Activated naive CD4-positive, alpha-beta T cell treated with anti-CD3 and anti-CD28 coated beads, Interleukin-2, amount 10 ng/mL, durations not matched to agents 7 days and 5 days (primary cell): ENCODE data around the gene GKN1.
"Not testable (repeated sequence)": the region's sequence is repeated elsewhere in the genome, so short reads cannot be mapped to it uniquely, and the experiment has no call there.

Source experiments
- CTCF ChIA-PET: fragments of 350-600 bp; sonication (Branson Sonifier 250); formaldehyde crosslinking; loops from one replicate; lab custom pipeline; 2021; ENCODE audit warnings: antibody characterized with exemption; lab: Charles Lee
- DNase-seq: peaks from one replicate; pipeline ENCODE4 v3.0.0-alpha.2; 2020
- H3K27ac Mint-ChIP-seq: one replicate; pipeline ENCODE4 v1.8.0; 2021; ENCODE audit warnings: mild to moderate bottlenecking, moderate library complexity, mixed read lengths
- H3K27me3 Mint-ChIP-seq: one replicate; pipeline ENCODE4 v1.8.0; 2021; ENCODE audit warnings: mild to moderate bottlenecking, mixed read lengths
- H3K36me3 Mint-ChIP-seq: one replicate; pipeline ENCODE4 v1.8.0; 2021; ENCODE audit warnings: mixed read lengths
- H3K4me1 Mint-ChIP-seq: one replicate; pipeline ENCODE4 v1.8.0; 2021; ENCODE audit warnings: mixed read lengths
- H3K4me3 Mint-ChIP-seq: one replicate; pipeline ENCODE4 v1.8.0; 2021; ENCODE audit warnings: mild to moderate bottlenecking, moderate library complexity, mixed read lengths
- H3K9me3 Mint-ChIP-seq: one replicate; pipeline ENCODE4 v1.8.0; 2021; ENCODE audit warnings: mixed read lengths

The GKN1 gene

DNA sequence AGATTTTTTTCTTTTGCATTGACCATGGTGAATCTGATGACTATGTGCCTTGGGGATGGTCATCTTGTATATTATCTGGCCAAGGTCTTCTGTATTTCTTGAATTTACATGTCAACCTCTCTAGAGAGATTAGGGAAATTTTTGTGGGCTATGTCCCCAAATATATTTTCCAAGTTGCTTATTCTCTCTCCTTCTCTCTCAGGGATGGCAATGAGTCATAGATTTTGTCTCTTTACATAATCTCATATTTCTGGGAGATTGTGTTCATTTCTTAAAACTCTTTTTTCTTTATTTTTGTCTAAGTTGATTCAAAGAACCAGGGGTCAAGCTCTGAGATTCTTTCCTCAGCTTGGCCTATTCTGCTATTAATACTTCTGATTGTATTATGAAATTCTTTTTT is 31.6 kb upstream of the GKN1 start:
- no peak for DNase-seq
- Mint-ChIP-seq H3K27ac (no peak overlapping the region), H3K4me1 (no peaks in the 10 kb centered on the region), H3K9me3 (no peaks in the 10 kb centered on the region), H3K36me3 (no peaks in the 10 kb centered on the region), H3K27me3 (peaks cover 41% of the 10 kb centered on the region), H3K4me3 (no peak overlapping the region)
- CTCF ChIA-PET: interaction anchor here (0.7 to 4.2 kb wide), 22 partner anchors 8 to 479 kb away, joined by 3 to 31 read pairs (median 4); no protein-coding TSS in a partner anchor

DNA sequence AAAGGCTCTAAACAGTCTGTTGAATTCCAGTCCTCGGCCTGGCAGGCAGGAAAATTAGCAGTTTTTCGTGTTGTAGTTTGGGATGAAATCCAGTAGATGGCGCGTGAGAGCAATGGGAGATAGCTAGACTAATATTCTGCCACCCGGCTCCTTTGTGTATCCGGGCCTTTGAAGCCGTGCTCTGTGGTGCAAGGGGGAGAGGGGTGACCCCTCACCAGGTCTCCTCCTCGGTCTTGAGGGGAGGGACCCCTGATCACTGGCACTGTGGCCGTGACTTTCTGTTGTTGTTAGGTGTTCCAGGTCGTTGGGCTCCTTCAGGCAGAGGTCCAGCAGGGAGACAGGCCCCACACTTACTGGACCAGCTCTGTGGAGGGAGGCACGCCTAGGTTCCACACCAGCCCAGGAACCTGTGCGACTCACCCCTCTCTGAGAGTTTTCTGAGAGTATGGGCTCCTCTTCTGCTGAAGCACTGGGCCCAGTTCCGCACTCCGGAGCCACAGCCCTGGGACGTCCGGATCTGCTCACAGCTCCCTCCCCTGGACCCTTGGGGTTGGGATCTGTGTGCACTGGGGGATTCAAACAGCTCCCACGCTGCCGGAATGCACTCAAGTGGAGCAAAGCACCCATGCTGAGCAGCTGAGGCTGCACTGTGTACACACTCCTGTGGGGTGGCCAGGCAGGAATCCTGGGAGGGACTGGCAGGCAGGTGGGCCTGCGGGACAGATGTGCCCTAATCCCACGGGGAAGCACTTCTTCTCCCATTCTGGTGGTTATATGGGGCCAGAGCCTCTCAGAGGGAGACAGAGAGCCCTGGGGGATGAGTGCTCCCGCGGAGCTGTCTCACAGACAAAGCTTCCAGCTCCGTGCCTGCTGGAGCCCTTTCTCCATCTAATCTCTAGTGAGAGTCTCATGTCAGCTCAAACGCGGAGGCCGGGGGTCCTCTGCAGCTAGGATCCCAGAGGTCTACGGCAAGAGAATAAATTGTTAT is 30.6 kb upstream of the GKN1 start:
- DNase-seq: peak; percentile 59
- Mint-ChIP-seq H3K27ac (no peak overlapping the region), H3K9me3 (no peaks in the 10 kb centered on the region), H3K27me3 (peaks cover 45% of the 10 kb centered on the region), H3K4me1 (no peaks in the 10 kb centered on the region), H3K4me3 (no peak overlapping the region), H3K36me3 (no peaks in the 10 kb centered on the region)
- CTCF ChIA-PET: interaction anchor here (0.7 to 4.2 kb wide), 24 partner anchors 9 to 480 kb away, joined by 3 to 31 read pairs (median 4); no protein-coding TSS in a partner anchor

DNA sequence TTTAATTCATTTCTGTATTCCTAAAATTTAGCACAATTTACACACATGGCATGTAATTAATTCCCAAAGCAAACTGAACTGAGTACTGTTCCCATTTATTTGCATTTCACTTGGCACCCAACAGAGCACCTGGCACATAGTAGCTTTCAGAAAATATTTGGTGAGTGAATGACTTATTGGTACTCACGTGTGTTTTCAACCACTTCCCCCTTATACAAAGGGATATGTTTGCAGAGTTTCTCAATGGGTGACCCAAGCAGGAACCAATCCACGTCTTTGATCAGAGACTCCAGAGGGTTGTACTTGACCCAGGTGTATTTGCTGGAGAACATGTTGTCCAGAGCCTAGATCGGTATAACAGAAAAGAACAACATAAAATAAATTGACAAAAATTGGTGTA is 28.3 kb upstream of the GKN1 start:
- H3K4me1 Mint-ChIP-seq: no peaks in the 10 kb centered on the region
- H3K9me3 Mint-ChIP-seq: no peaks in the 10 kb centered on the region
- peaks cover 32% of the 10 kb centered on the region for H3K27me3 Mint-ChIP-seq
- no peak overlapping the region for H3K4me3 Mint-ChIP-seq
- CTCF ChIA-PET: no interaction called here
- H3K27ac Mint-ChIP-seq: no peak overlapping the region
- H3K36me3 Mint-ChIP-seq: no peaks in the 10 kb centered on the region
- DNase-seq: no peak

DNA sequence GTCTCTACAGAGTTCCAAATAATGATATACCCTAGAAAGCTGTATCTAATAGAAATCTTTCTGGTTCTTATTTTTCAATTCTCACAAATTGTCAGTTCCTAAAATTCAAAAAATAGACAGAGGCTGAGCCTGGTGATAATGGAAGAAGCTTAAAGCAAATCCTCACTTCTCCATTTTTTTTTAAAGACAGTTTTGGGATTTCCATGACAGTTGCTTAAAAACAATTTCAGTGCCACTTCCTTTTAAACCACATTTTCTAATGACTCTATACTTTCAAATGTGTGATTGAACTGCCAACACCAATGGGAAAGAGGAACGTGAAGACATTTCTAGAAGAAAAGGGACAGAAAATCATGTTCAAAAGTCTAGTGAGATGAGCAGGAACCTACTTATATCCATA is 25.7 kb upstream of the GKN1 start:
- DNase-seq: no peak
- Mint-ChIP-seq H3K27me3 (peaks cover 14% of the 10 kb centered on the region), H3K4me3 (no peak overlapping the region), H3K27ac (no peak overlapping the region), H3K36me3 (no peaks in the 10 kb centered on the region), H3K4me1 (no peaks in the 10 kb centered on the region), H3K9me3 (no peaks in the 10 kb centered on the region)
- CTCF ChIA-PET: no interaction called here

DNA sequence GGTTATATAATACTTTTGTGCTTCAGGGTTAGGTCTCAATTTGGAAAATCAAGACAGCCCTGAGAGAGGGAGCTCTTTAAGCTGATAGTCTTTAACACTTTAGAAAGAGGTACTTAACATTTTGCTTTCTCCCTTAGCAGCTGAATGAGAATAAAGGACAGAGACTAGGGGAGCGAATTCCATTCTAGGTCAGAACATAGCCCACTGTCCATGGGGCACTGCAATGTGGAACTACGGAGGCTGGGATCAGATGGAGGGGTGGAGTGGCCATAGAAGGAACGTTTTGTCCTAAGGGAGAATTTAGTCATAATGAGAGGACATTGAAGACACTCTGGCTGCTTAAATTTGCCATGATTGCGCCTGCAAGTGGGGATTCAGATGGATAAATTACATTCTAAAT is 22.5 kb upstream of the GKN1 start:
- no peak overlapping the region for H3K4me3 Mint-ChIP-seq
- CTCF ChIA-PET: interaction anchor here (0.7 kb wide), 1 partner anchor 34 kb away, joined by 3 read pairs; no protein-coding TSS in a partner anchor
- H3K4me1 Mint-ChIP-seq: no peaks in the 10 kb centered on the region
- peaks cover 3% of the 10 kb centered on the region for H3K9me3 Mint-ChIP-seq
- H3K27me3 Mint-ChIP-seq: peaks cover 8% of the 10 kb centered on the region
- no peak for DNase-seq
- H3K27ac Mint-ChIP-seq: no peak overlapping the region
- no peaks in the 10 kb centered on the region for H3K36me3 Mint-ChIP-seq

DNA sequence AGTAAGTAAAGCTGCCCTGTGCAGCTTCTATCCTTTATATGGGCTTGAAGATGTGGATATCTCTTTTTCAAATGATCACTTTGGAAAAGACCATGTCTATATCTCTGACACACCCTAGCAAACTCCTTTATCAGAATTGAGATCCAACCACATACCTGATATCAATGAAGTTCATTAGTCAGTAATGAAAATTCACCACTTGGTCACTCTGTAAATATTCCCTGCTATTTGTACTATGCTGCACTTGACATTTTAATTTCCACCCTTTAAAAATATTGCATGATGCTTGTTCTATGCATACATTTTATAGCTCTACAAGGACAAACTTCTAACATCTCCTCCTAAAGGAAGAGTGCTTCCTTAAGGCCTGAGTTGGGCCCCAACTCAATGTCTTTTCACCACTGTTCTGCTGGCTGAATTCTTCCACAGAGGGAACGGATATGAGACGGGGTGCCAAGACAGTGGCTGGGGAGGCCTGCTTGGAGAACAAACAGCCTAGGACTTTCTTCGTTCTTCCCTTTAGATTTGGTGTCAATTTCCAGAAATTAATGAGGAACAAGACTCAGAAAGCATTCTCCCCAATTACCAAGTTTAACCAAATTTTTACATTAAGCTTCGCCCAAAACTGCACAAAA is 21.4 kb upstream of the GKN1 start, which contains the start of gene GKN2:
Gene GKN2 (minus strand): TSS at position 7 of the 635 bp plus-strand sequence. CDS start 32 bp downstream, outside the sequence.
- CTCF ChIA-PET: no interaction called here
- no peaks in the 10 kb centered on the region for H3K4me1 Mint-ChIP-seq
- H3K4me3 Mint-ChIP-seq: no peak within 1 kb of the TSS
- H3K36me3 Mint-ChIP-seq: no peaks in the 10 kb centered on the region
- H3K9me3 Mint-ChIP-seq: peaks cover 3% of the 10 kb centered on the region
- DNase-seq: no peak
- H3K27me3 Mint-ChIP-seq: peaks cover 8% of the 10 kb centered on the region
- H3K27ac Mint-ChIP-seq: no peak within 1 kb of the TSS

DNA sequence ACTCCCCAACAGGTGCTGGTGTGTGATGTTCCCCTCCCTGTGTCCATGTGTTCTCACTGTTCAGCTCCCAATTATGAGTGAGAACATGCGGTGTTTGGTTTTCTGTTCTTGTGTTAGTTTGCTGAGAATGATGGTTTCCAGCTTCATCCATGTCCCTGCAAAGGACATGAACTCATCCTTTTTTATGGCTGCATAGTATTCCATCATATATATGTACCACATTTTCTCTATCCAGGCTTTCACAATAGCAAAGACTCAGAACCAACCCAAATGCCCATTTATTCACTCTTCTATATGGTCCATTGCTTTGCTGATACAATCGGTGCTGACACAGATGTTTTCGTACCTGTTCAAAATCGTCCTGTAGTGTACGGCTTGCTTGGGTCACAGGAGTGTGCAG is 19.0 kb upstream of the GKN1 start:
- not testable (repeated sequence) for DNase-seq, H3K4me3 Mint-ChIP-seq
- CTCF ChIA-PET: interaction anchor here (2.4 kb wide), 1 partner anchor 12 kb away, joined by 13 read pairs; no protein-coding TSS in a partner anchor

DNA sequence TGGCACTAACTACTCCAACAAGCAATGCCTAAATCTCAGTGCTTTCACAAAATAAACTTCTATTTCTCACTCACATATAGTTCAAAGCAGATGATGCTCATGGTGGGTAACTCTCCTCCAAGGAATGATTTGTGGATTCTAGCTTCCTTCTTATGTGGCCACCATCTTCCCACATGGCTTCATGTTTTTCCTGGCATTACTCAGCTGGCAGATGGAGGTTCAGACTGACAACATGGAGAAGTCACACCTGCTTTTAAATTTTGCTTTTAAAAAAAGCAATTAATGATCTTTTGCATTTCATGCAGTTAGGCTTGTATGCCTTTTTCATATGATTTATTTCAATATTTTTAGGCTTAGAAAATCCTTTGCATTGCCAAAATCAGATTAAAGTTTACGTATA is 15.4 kb upstream of the GKN1 start:
- Mint-ChIP-seq H3K4me1 (no peaks in the 10 kb centered on the region), H3K27ac (no peak overlapping the region), H3K36me3 (no peaks in the 10 kb centered on the region), H3K27me3 (peaks cover 8% of the 10 kb centered on the region), H3K9me3 (peaks cover 3% of the 10 kb centered on the region), H3K4me3 (no peak overlapping the region)
- CTCF ChIA-PET: no interaction called here
- DNase-seq: no peak

More for the DNA sequence above, 19.0 kb upstream of the GKN1 start:
- not testable (repeated sequence) for H3K9me3 Mint-ChIP-seq, H3K27ac Mint-ChIP-seq, H3K36me3 Mint-ChIP-seq, H3K4me1 Mint-ChIP-seq, H3K27me3 Mint-ChIP-seq

DNA sequence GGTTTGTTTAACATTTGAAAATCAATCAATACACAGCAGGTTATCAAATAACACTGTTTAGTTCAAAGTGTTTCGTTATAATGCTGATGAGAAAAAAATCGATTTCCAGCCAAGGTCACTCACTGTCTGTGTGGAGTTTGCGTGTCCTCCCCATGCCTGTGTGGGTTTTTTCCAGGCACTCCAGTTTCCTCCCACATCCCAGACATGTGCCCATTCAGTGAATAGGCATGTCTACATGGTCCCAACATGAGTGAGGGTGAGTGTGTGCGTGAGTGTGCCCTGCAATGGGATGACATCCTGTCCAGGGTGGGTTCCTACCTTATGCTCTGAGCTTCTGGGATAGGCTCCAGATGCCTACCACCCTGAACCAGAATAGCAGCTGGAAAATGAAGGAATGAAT is 13.1 kb upstream of the GKN1 start:
- Mint-ChIP-seq H3K4me1 (no peaks in the 10 kb centered on the region), H3K36me3 (no peaks in the 10 kb centered on the region), H3K27ac (no peak overlapping the region), H3K4me3 (no peak overlapping the region), H3K27me3 (peaks cover 13% of the 10 kb centered on the region), H3K9me3 (no peaks in the 10 kb centered on the region)
- no peak for DNase-seq
- CTCF ChIA-PET: no interaction called here

DNA sequence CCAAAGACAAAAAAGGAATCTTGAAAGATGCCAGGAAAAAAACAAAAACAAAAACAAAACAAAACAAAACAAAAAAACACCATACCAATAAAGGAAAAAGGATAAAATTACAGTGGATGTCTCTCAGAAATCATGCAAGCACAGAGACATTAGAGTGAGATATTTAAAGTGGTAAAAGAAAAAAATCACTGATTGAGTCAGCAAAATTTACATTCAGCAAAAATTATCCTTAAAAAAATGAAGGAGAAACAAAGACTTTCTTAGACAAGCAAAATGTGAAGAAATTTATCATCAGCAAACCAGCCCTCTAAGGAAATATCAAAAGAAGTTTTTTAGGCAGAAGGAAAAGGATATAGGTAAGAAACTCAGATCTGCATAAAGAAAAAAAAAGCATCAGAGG is 10.2 kb upstream of the GKN1 start:
- H3K36me3 Mint-ChIP-seq: no peaks in the 10 kb centered on the region
- H3K27ac Mint-ChIP-seq: no peak overlapping the region
- peaks cover 22% of the 10 kb centered on the region for H3K27me3 Mint-ChIP-seq
- H3K4me3 Mint-ChIP-seq: no peak overlapping the region
- H3K9me3 Mint-ChIP-seq: no peaks in the 10 kb centered on the region
- H3K4me1 Mint-ChIP-seq: no peaks in the 10 kb centered on the region
- CTCF ChIA-PET: no interaction called here
- DNase-seq: no peak

DNA sequence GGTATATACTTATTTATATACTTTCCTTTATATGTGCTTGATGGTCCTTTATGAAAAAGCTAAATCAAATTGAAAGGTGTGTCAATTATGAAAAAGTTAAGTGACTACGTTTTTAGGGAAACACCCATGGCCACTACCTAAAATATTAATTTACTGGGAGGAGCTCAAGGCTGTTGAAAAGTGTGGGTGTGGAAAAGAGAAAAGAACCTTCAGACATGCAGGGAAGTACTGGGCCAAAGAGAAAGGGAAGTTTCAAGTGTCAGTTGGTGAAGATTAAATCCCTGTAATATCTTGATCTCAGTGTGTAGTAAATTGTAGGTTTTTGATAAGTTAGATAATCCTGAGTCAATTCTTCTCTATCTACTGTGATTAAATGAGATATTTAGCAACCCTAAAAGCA is 6.2 kb upstream of the GKN1 start:
- no peaks in the 10 kb centered on the region for H3K9me3 Mint-ChIP-seq
- no peak overlapping the region for H3K4me3 Mint-ChIP-seq
- no peak for DNase-seq
- H3K4me1 Mint-ChIP-seq: no peaks in the 10 kb centered on the region
- no peak overlapping the region for H3K27ac Mint-ChIP-seq
- CTCF ChIA-PET: no interaction called here
- H3K27me3 Mint-ChIP-seq: peaks cover 18% of the 10 kb centered on the region
- H3K36me3 Mint-ChIP-seq: no peaks in the 10 kb centered on the region

DNA sequence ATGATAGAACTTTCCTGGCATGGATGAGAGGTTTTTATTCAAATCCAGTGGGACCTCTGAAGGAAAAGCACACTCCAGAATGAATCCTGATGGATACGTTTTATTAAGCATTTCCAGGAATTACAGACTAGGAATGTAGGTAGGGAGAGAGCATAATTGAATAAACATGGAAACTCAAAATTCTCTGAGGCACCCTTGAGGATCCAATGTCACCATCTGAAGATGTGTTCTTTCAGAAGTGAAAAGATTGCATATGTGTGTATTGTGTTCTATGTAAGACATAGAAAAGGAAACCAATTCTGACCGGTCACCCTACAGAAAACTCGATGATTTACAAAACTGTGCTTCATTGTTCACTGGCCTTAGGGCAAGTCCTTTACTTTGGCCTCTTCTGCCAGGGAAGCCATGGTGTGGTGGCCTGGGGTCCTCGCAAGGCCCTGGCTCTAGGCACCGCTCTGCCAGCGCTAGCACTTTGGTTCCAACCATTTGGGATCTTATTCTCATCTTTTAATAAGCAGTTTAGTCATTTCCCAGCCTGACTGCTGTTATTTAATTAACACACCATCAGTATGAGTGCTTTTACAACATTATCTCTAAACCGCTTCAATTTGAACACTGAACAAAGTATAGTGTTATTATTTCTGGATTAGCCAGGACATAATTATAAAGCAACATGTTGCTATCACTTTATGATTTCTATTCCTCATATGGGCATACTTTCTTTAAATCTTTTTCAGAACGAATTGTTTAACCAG is 4.5 kb upstream of the GKN1 start:
- Mint-ChIP-seq H3K4me3 (no peak overlapping the region), H3K4me1 (no peaks in the 10 kb centered on the region), H3K27ac (no peak overlapping the region), H3K27me3 (peaks cover 26% of the 10 kb centered on the region), H3K9me3 (no peaks in the 10 kb centered on the region), H3K36me3 (no peaks in the 10 kb centered on the region)
- CTCF ChIA-PET: no interaction called here
- DNase-seq: no peak

DNA sequence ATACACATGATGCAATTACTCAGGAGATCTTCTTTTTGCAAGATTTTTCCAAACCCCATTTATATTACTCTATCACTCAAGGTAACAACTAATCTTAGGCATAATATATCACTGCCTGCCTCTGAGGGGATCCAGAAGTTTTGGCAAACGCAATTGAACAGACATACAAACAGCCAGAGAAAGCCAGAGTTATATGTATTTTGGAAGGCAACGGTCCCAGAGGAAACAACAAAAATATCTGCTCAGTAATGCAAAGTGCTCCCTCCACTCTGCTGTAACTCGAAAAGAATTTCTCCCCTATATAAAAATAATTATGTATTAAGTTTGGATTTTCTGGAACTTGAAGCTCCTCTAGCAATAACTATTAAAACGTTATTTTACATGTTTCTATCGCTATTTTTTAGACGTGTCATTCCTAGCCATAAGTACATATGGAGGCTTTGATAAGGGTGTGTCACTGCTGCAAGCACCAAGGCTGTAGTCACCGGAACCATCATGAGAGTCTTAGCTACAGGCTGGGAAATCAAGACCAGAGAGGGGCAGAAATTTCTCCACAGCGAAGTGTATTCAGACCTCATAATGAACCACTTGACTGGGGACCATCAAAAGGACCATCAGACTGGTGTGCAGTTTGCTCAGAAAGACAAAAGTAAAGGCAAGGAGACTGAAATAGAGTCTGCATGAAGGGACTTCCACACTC is 3.7 kb upstream of the GKN1 start:
- Mint-ChIP-seq H3K4me1 (no peaks in the 10 kb centered on the region), H3K36me3 (no peaks in the 10 kb centered on the region), H3K9me3 (no peaks in the 10 kb centered on the region), H3K27me3 (peaks cover 32% of the 10 kb centered on the region), H3K4me3 (no peak overlapping the region), H3K27ac (no peak overlapping the region)
- no peak for DNase-seq
- CTCF ChIA-PET: no interaction called here
